B cell (primary cell): ENCODE results near the gene HOXB7.

Experiments
- CTCF ChIP-seq: fragments of 200-600 bp; IDR thresholded peaks from one replicate; pipeline ENCODE4 v1.8.0; 2022; ENCODE audit warnings: antibody characterized with exemption, mild to moderate bottlenecking
- EZH2 ChIP-seq: IDR thresholded peaks from 2 replicates; pipeline ENCODE4 v1.6.1; 2012; ENCODE audit warnings: borderline replicate concordance, low read depth, mild to moderate bottlenecking, moderate library complexity, low read length; ENCODE audit not compliant: insufficient read depth, poor library complexity, severe bottlenecking

- TF ChIP-seq EZH2: no peak
- TF ChIP-seq CTCF: no peak
Measured at GRCh38 chr17:48644159-48644558, 33.3 kb upstream of the HOXB7 start.
